T1000 (cell line): ENCODE data around the gene ILDR1.
A peak's percentile ranks its signal among the peaks of the same experiment; 100 is the strongest.

Experiments used
- DNase-seq: peaks from one replicate; lab custom pipeline; 2025; ENCODE audit warnings: mixed read lengths; lab: John Stamatoyannopoulos, UW

ILDR1 gene

DNA sequence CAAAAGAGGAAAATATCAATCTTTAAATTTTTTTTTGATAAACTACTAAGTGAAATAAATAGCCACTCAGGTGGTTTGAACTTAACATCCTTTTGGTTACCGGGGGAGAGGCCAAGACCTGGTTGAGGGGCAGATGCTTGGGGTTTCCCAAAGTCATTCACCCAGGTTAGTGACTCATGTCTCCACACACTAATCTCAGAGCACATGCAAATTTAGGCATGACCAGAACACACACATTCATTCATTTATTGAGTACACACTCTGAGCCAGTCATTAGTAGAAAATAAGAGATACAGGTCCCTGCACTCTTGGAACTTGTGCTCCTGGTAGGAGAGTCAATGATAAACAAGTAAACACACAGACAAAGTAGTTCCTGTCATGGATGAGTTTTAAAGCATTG is 7.3 kb downstream of the ILDR1 start:
- DNase-seq: no peak

DNA sequence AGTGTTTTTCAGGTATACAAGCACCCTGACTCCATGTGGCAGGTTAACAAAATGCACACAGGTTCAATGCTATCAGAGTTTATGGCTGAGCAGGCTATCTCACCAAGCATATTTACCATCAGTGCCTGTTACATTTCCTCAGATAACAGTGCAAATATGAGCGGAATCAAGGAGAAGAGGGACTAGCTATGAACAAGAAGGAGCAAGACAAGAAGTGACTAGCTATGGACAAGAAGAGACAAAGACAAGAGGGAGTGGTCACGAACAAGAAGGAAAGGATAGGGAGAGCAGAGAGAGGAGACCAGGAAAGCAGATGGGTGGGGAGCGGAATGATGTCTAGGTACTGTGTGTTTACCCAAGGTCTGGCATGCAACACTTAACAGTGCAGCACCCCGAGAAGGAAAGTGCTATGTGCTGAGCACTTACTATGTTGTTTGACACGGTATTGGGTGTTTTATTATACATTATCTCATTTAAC is 8.6 kb downstream of the ILDR1 start:
- DNase-seq: no peak

DNA sequence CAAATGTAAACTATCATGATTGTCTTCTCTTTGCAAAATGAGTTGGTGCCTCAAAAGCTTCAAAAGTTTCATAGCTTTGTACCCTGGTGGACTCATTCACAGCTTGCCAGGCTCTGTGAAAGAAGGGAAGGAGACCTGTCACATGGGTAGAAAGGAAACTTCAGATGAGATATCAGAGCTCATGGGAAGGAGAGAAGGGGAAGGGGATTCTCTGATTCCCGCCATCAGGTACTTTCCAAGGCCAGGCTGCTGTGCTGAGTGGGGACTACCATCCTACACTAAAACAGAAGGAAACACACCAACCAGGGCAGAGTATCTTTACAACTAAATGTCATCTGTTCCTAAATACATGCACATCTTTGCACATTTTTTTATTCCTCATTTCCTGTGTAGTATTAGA is 9.2 kb downstream of the ILDR1 start:
- no peak for DNase-seq

DNA sequence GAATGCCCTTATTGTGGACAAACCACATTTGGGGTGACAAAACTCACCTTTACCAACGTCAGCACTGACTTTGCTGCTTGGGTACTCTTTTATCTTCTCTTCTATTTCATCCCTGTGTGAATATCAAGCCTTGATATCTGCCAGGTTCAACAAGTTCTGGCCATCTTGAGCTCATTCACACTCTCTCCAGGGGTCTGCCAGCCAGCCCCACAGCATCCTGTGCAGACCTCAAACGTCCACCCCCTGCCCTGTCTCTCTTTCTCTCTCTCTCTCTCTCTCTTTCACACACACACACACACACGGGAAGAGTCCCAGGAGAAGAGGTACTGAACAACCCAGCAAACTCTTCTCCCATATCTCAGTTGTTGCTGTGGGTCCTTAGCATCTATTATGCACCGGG is 10.7 kb downstream of the ILDR1 start:
- DNase-seq: no peak

DNA sequence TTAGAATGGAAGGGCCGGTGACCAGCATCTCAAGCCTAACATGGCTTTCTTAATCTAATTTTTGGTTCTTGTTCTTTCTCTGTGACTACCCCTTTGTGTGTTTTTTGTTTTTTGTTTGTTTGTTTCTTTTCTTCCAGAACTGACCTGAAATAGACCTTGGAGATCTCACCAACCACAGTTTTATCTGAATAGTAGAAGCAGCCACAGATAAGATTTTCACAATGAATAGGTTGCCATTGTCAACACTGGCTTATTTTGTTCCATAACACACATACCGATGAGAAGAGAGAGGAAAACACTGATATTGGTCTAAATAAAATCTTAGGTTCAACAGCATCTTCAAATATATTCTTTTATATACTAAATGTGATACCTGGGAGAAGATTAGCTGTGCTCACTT is 11.5 kb downstream of the ILDR1 start:
- DNase-seq: no peak

DNA sequence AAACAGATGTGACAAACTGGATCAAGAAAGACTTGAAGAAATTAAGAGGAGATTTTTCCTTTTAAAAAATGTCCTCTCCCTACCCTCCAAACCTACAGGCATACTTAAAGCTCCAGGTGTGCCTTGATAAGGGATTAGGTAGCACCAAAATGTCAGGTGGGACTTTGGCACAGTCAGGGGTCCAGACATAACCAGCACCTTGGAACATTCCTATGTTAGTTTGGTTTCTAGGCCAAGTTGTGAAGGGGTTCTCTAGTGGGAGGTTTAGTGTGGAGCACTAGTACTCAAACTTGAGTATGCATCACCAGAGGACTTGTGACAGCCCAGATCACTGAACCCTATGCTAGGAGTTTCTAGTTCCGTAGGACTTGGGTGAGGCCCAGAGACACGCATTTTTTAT is 13.9 kb downstream of the ILDR1 start:
- DNase-seq: no peak

DNA sequence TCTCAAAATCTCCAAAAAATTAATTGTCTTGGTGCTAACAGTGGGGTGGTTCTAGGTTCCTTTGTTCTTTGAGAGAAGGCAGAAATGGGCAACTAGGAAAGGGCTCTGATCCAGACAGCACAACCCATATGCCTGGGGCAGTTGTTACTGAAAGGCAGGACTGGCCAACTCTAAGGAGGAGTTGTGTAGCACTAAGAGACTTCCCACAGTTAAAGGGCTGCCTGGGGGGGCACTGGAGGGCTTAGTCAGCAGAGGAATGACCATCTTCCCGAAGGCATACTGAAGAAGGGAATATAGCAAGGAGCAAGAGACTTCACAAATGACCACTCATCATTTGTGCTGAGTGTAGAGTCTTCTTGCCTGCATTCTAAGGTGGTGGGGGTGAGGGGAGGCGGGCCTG is 15.8 kb downstream of the ILDR1 start:
- peak; percentile 30 for DNase-seq

DNA sequence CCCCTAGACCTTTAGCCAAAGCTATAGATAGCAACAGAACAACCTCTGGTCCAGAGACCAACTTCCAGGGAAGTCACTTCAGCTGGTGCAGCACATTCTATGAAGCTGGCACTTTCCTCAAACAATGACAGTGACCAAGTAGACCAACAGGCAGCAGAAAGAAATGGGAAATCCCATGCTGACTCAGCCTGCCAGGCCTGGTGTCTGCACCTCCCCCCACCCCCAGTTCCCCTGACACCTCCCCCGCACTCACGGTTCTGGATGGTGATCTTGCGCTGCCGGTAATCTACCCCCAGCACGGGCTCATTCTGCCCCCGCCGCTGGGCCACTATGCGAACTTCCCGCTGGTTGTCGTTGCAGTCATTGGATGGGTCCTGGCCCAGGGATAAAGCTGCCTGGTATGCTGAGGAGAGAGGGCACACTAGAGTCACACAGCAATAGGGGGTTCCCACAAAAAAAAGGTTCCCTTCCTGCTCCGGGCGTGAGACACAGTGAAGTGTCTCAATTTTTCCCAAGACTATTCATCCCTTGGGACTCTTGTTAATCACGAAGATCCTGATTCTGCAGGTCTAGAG is 17.0 kb downstream of the ILDR1 start:
- no peak for DNase-seq

DNA sequence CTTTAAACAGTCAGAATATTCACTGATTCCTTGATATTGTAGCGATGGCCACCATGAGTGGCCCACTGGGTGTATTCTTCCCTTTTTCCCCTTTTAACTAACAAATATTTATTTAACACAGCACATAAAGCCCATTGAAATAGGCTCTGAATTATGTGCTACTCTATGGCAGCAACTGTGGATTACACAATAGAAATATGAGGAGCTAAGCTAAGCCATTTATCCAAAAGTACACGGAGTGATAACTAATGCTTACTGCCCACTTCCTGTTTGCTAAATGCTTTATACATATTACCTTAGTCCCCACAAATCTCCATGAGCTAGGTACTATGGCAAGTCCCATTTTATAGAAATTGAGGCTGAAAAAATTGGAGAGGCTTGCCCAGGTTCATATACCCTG is 17.9 kb downstream of the ILDR1 start:
- no peak for DNase-seq

DNA sequence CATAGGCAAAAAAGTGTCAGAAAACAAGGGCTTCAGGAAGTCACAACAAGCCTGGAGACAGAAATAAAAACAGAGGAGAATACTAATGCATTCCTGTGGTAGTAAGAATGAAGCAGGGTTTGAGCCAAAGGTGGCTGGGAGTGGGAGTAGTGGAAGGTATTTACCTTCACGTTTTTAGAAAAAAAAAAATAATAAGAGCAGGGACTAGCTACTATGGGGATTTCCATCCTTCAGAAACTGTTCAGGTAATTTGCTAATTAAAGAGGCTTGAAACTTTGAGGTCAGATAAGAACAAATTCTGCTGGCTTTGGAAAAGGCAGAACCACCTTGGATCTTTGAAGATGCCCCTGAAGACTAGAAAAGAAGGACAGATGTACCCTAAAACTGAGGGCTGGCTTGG is 18.4 kb downstream of the ILDR1 start:
- DNase-seq: no peak

DNA sequence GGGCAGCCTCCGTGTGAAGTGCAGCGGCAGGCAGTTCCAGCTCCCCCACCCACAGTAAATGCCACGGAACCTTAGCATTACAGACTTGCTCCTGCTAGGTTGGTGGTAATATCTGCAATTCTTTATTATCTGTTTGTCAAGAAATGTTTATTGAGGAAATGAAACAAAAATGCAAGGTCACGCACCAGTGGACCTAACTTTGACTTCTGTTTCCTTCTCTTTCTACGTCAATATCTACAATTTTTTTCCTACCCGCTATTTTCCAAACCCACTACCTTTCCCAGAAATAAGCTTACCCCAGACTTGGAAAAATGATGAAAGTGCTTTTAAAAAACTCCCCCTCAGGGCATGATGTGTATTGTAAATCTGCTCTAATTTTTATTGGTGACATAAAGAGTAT is 18.9 kb downstream of the ILDR1 start:
- no peak for DNase-seq

DNA sequence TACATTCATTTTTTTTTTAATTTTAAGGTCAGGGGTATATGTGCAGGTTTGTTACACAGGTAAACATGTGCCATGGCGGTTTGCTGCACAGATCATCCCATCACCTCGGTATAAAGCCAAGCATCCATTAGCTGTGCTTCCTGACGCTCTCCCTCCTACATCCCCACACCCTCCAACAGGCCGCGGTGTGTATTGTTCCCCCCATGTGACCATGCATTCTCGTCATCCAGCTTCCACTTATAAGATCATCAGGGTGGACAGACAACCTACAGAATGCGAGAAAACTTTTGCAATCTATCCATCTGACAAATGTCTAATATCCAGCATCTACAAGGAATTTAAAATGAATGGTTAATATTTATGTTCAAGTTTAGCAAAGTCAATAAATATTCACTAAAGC is 19.4 kb downstream of the ILDR1 start:
- DNase-seq: no peak

DNA sequence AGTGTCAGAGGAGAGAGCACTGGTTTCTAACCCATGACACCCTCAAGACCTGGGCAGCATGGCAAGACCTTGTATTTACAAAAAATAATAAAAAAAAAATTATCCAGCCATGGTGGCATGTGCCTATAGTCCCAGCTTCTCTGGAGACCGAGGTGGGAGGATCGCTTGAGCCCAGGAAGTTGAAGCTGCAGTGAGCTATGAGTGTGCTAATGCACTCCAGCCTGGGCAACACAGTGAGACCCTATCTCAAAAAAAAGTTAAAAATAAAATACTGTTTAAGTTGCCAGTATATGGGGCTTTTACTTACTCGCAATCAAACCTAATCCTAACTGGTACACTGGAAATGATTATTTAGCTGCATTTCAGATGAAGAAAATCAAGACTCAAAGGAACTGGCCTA is 20.2 kb downstream of the ILDR1 start:
- DNase-seq: no peak

DNA sequence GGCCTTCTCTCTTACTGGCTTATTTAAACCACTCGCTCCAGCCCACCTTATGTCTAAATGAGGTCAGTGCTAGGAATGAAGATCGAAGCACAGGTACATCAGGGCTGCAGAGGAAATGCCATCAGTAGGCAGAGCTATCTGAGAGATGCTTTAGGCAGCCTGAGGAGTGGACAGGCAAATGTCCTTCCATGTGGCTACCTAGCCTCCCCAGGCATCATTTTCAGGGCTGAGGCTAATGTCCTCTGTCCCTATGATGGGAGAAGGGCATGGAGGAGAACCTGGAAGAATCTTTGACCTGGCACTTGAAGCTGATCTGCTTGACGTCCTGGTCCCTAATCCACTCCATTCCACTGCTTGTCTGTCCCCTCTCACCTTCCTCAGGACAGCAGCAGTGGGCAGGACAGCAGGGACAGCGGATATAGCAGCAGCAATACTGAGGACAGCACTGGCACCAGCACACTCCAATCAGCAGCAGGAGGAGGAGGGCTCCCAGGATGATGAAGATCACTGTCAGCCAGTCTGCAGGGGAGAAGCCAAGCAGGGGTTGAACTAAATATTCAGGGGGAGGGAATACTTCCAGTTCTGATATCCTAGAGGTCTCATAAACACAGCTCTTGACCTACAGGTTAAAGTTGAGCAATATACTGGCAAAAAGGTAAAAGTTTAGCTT is 21.0 kb downstream of the ILDR1 start:
- no peak for DNase-seq

DNA sequence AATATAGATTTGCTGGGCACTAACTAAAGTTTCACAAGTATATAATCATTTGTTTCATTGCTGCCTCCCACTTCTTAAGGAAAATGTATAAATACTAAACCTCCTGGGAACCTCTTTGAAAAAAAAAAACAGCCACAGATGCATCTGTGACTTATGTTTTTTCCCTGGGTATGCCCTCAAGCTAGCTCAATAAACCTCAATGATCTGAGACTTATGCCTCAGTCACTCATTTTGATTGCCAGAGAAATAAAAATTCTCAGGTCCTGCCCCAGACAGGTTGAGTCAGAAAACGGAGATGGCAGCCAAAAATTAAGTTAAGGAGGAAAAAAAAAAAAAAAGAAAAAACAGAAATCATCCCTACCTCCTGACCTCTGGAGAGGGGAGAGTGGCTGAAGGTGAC is 22.1 kb downstream of the ILDR1 start:
- no peak for DNase-seq

DNA sequence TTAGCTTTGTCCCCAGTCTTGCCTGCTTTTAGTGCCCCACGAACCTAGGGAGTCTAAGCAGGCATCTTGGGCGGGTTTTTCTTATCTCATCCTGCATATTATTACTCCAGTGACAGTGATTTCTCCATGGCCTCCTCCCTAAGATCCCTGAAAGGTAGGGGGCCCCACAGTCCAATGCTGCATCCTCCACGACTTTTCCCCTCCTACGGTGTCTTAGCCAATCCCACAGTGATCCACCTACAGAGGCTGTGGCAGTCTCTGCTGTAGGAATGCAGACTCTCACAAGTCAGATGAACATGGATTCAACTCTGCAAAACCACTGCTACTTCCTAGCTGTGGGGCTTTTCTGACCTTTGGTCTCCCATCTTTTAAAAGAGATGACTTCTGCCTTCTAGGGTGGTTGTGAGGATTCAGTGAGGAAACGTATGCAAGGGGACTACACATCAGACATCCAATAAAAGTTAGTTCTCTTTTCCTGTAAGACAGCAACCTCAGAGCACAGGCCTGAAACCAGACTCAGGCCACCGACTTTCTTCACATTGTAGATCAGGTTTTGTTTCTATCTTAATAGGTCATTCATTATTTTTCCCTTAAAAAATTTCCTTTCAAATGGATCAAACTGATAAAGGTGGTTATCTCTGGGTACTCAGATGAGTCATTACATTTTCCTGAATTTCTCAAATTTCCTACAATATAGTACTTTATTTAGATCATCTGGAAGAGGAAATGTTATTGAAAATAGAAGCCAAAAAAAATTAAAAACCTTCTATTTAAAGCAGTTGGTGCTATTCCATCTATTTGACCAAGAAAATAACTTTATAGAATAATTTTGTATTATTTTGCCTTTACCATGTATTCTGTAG is 23.2 kb downstream of the ILDR1 start:
- no peak for DNase-seq

DNA sequence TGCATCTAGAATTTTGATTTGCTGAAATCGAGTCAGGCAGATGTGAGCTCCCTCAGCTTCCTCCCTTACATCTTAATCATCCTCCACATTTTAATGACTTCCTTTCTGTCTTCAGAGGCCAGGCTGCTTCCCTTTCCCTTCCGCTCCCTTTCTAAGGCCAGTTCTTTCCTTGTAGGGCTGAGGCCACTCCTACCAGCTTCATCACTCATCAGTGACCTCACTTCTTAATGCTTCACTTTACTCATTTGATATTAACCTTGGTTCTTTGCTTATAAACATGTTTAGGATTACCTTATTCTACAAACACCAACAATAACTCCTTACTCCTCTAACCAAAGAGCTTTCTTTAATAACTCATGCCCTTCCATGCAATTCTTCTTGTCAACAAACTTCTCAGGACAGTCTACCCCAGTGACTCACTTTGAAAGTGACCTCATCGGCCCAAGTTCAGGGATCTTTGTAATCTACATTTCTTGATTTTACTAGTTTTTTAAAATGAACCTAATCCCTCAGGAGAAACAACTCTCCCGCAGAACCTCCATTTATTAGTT is 23.9 kb downstream of the ILDR1 start:
- DNase-seq: peak; percentile 12

DNA sequence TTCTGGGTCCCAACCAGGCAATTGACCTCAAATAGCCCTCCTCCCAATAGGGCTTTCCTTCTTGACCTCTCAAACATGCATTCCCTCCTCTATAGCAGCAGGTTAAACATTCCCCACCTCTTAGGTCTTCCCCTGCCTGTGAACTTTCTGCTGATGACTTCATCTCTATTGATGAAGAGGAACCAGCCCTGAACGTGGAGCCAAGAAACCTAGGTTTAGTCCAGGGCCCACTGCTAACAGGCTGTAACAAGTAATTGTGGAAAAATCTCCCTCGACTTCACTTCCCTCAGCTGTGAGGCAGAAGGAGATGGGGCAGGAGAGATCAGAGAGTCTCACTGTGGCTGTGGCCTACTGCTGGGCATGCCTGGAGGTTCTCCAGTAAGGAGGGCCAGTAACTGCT is 24.7 kb downstream of the ILDR1 start:
- DNase-seq: no peak

DNA sequence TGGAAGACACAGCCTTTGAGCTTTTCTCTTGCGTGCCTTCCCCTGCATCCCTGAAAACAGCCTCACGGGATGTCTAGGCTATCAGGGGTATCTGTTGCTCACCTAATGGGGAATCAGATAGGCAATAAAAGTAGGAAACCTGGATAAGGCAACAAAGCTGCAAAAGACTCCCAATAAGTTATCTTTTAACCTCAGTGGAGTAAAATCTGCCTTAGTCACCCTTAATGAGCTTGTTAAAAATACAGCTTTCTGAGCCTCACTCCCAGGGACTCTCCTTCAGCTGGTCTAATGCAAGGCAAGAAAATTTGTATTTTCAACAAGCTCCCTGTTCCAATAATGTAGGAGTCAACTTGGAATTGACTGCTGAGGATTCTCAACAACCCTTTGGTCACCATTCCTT is 25.6 kb downstream of the ILDR1 start:
- no peak for DNase-seq

DNA sequence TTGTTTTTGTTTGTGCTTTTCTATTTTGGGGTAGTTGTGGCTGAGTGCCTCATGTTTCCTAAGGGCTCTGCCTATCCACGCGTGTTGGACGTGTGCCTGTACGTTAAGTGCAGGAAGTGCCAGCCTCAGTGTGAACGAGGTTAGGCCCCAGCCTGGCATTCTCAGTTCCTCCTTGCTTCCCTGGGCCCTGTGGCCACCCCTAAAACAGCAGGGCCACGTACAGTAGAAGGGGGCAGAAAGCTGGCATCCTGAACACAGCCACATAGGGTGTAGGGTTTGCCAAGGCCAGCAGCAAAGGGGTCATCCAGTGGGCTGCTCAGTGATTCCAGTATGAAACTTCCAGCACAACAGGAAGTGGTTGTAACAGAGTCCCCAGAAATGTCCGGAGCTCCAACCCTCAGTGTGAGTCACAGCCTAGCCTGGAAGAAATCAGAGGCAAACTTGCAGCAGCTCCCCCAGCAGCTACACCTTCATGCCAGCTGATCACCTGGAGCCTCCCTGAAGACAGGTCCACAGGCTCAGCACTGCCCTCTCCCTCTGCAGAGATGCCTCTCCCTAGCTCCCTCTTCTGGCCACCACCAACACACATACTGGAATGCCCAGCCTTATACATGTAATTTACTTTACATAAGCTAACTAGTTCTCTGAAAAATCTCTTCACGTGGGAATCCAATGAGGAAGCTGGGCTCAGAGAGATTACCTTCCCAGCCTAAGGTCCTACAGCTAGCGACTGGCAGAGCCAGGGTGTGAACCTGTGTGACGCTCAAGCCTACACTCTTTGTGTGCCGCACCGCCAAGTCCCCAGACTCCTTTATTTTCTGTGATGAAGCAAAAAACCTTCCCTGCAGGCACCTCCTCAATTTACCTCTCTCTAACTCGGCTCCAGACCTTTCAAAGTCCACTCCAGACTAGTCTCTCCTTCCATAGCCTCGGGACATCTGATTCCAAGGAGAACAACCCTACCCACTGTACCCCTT is 26.6 kb downstream of the ILDR1 start:
- no peak for DNase-seq

DNA sequence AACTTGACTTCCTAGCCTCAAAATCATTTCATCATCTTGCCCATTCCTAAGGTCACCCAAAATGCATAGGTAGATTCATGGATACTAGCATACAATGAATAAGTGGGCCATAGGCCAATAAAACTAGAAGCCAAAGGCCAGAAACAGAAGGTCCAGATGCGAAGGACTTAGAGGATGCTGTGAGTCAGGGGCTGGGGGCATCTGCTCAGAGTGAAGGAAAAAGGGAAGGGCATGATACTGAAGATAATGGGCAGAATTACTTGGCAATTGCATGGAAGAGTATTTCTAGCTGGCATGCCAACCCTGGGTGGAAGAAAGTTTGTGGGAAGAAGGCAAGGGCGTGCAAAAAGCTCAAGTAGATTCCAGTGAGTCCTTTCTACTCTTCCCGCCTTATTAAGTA is 27.5 kb downstream of the ILDR1 start:
- no peak for DNase-seq
